ENCODE measurements around the gene GAP43. TPM values are rescaled to one million over a fixed set of nuclear protein-coding genes. Genes with fewer than 3 reads are reported as not detected.

The GAP43 gene
- total RNA-seq, 3 donors from 2014 or later: 0.16 TPM; not detected in 2

DNA sequence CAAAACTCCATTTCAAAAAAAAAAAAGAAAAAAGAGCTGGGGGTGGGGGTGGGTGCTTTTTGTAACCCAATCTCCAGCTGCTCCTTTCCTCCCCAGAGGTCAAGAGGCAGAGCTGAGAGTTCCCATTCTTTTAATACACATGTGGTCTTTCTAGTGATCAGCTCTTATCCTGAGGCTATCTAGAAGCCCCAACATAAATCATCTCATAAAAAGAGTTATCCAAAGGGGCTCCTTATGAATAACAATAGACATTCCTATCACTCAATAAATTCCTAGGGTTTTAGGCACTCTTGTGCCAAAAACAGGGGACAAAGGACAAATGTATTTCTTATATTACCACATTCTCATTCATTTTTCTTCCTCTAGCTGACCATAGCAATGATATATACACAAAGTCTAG lies 25.1 kb upstream of the GAP43 start:
- no peak overlapping the region for H3K4me3 ChIP-seq
- H3K36me3 ChIP-seq: no peaks in the 10 kb centered on the region
- peaks cover 6 to 10% of the 10 kb centered on the region in 2 donors for H3K9me3 ChIP-seq
- H3K27me3 ChIP-seq: no peaks in the 10 kb centered on the region
- intact Hi-C loops (cut with DNase I; ENCODE audit: low total_unique reads): no loop called here
- DNase-seq (ENCODE audit: low spot score in 2 of 2): no peak
- TF ChIP-seq POLR2AphosphoS5 (IDR thresholded peaks at IDR 0.05) (no peak), POLR2A (IDR thresholded peaks at IDR 0.05) (no peak)
- TF ChIP-seq, protein P1, sequence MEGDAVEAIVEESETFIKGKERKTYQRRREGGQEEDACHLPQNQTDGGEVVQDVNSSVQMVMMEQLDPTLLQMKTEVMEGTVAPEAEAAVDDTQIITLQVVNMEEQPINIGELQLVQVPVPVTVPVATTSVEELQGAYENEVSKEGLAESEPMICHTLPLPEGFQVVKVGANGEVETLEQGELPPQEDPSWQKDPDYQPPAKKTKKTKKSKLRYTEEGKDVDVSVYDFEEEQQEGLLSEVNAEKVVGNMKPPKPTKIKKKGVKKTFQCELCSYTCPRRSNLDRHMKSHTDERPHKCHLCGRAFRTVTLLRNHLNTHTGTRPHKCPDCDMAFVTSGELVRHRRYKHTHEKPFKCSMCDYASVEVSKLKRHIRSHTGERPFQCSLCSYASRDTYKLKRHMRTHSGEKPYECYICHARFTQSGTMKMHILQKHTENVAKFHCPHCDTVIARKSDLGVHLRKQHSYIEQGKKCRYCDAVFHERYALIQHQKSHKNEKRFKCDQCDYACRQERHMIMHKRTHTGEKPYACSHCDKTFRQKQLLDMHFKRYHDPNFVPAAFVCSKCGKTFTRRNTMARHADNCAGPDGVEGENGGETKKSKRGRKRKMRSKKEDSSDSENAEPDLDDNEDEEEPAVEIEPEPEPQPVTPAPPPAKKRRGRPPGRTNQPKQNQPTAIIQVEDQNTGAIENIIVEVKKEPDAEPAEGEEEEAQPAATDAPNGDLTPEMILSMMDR (IDR thresholded peaks at IDR 0.05): no peak
- H3K4me1 ChIP-seq: no peaks in the 10 kb centered on the region
- no peak overlapping the region for H3K27ac ChIP-seq

GRCh38 chr3:115602194-115602593 lies 21.1 kb upstream of the GAP43 start:
- intact Hi-C loops (cut with DNase I; ENCODE audit: low total_unique reads): no loop called here
- TF ChIP-seq, protein P1 (IDR thresholded peaks at IDR 0.05): no peak
- no peak for TF ChIP-seq POLR2AphosphoS5 (IDR thresholded peaks at IDR 0.05)
- no peak for TF ChIP-seq POLR2A (IDR thresholded peaks at IDR 0.05)
- DNase-seq (ENCODE audit: low spot score in 2 of 2): no peak
- H3K27ac ChIP-seq: no peak overlapping the region
- H3K4me1 ChIP-seq: no peaks in the 10 kb centered on the region
- H3K9me3 ChIP-seq: no peaks in the 10 kb centered on the region
- no peaks in the 10 kb centered on the region for H3K36me3 ChIP-seq
- no peak overlapping the region for H3K4me3 ChIP-seq
- H3K27me3 ChIP-seq: no peaks in the 10 kb centered on the region

- Histone ChIP-seq H3K4me3 (no peak overlapping the region), H3K9me3 (no peaks in the 10 kb centered on the region), H3K27ac (no peak overlapping the region), H3K27me3 (no peaks in the 10 kb centered on the region), H3K4me1 (no peaks in the 10 kb centered on the region), H3K36me3 (no peaks in the 10 kb centered on the region)
- TF ChIP-seq POLR2A (IDR thresholded peaks at IDR 0.05) (no peak), POLR2AphosphoS5 (IDR thresholded peaks at IDR 0.05) (no peak)
- TF ChIP-seq, protein P1 (IDR thresholded peaks at IDR 0.05): no peak
- intact Hi-C loops (cut with DNase I; ENCODE audit: low total_unique reads): no loop called here
- no peak for DNase-seq (ENCODE audit: low spot score in 2 of 2)
Observed at GRCh38 chr3:115611630-115612029, 11.7 kb upstream of the GAP43 start.

DNA sequence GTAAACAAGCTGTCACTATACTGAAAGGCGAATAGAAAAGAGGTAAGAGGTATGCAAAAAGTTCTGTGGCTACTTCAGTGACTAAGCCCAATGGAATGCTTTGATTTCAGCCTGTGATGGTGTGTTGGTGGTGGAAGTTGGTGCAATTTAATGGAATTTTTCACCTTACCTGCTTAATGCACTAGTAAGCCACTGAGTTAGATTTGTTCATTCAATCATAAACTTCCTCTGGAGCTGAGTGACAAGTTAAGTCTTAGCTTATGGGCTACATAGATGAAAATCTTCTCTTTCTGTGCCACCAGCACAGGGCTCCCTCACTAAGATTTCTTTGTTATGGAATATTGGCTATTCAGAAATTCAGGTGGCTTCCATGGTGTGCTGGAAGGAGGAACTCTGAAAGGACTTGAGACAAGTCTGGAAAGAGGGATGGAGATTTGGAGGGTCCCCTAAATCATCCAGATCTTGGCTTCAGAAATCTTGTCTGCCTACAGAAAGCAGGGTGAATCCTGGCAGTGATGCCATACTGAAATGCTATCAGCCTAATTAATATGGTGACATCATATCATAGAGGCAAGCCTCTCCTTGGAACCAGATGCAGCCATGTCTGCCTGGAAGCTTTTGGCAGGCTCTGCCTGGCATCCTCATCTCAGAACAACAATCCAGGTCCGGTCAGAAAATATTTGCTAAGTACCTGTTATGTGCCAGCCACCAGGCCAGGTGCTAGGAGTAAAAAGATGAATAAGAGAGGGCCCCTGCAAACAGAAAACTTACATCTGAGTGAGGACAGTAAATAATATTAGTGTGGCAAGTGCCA lies 8.1 kb upstream of the GAP43 start:
- H3K9me3 ChIP-seq: no peaks in the 10 kb centered on the region
- TF ChIP-seq POLR2AphosphoS5 (IDR thresholded peaks at IDR 0.05) (no peak), POLR2A (IDR thresholded peaks at IDR 0.05) (no peak)
- TF ChIP-seq, protein P1 (IDR thresholded peaks at IDR 0.05): no peak
- H3K36me3 ChIP-seq: no peaks in the 10 kb centered on the region
- no peaks in the 10 kb centered on the region for H3K4me1 ChIP-seq
- intact Hi-C loops (cut with DNase I; ENCODE audit: low total_unique reads): no loop called here
- H3K27me3 ChIP-seq: no peaks in the 10 kb centered on the region
- no peak overlapping the region for H3K4me3 ChIP-seq
- no peak overlapping the region for H3K27ac ChIP-seq
- no peak for DNase-seq (ENCODE audit: low spot score in 2 of 2)

DNA sequence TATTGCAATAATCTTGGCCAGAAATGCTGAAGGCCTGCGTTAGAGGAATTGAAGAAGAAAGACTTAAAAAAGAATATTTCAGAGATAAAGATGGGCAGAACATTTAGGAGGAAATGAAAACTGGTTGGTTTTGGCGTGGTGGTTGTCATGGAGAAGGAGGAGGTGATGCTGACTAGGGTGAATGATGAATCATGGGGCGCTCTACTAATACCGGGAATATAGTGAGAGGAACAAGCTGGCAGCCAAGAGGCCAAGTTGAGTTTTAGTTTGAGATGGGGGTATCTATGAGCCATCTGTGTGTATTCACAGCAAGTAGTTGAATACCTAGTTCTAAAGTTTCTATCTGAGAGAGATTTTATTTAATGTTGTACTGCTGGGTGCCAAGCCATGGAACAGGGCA lies 6.8 kb upstream of the GAP43 start:
- no peak for DNase-seq (ENCODE audit: low spot score in 2 of 2)
- Histone ChIP-seq H3K4me3 (no peak overlapping the region), H3K27ac (no peak overlapping the region), H3K4me1 (no peaks in the 10 kb centered on the region), H3K9me3 (no peaks in the 10 kb centered on the region), H3K36me3 (no peaks in the 10 kb centered on the region), H3K27me3 (no peaks in the 10 kb centered on the region)
- TF ChIP-seq POLR2A (IDR thresholded peaks at IDR 0.05): no peak
- TF ChIP-seq, protein P1 (IDR thresholded peaks at IDR 0.05): no peak
- TF ChIP-seq POLR2AphosphoS5 (IDR thresholded peaks at IDR 0.05): no peak
- intact Hi-C loops (cut with DNase I; ENCODE audit: low total_unique reads): no loop called here

Measured in breast epithelium (tissue), 4 donors.